ENCODE measurements around the gene CHAC2. TPM values are rescaled to one million over a fixed set of nuclear protein-coding genes. Genes with fewer than 3 reads are reported as not detected.
A peak's percentile ranks its signal among the peaks of the same experiment; 100 is the strongest.

The CHAC2 gene
- total RNA-seq, 1 donor: 3.3 TPM

GRCh38 chr2:53787614-53788289 is 20.1 kb downstream of the CHAC2 start:
- peak overlapping the region; percentile 86 for H2AFZ ChIP-seq (ENCODE audit: low read length)
- peaks cover 99% of the 10 kb centered on the region for H3K79me2 ChIP-seq (ENCODE audit: insufficient read depth, low read length)
- no peaks in the 10 kb centered on the region for H3K27me3 ChIP-seq (ENCODE audit: insufficient read depth, low read length)
- peaks cover 14% of the 10 kb centered on the region for H4K20me1 ChIP-seq (ENCODE audit: insufficient read depth, low read length)
- peak overlapping the region; percentile 86 for H3K4me2 ChIP-seq (ENCODE audit: insufficient read depth, low read length)
- H3K36me3 ChIP-seq (ENCODE audit: insufficient read depth, low read length): no peaks in the 10 kb centered on the region
- H3K4me1 ChIP-seq (ENCODE audit: insufficient read depth, low read length): peaks cover 22% of the 10 kb centered on the region
- peak overlapping the region; percentile 69 for H3K27ac ChIP-seq (ENCODE audit: low read depth, low read length)
- no peaks in the 10 kb centered on the region for H3K9me3 ChIP-seq (ENCODE audit: low read depth, low read length)
- peak overlapping the region; percentile 76 for H3K4me3 ChIP-seq (ENCODE audit: insufficient read depth, low read length)
- DNase-seq (ENCODE audit: insufficient read length, low spot score, missing footprints): peak; percentile 66
- TF ChIP-seq, protein P1, sequence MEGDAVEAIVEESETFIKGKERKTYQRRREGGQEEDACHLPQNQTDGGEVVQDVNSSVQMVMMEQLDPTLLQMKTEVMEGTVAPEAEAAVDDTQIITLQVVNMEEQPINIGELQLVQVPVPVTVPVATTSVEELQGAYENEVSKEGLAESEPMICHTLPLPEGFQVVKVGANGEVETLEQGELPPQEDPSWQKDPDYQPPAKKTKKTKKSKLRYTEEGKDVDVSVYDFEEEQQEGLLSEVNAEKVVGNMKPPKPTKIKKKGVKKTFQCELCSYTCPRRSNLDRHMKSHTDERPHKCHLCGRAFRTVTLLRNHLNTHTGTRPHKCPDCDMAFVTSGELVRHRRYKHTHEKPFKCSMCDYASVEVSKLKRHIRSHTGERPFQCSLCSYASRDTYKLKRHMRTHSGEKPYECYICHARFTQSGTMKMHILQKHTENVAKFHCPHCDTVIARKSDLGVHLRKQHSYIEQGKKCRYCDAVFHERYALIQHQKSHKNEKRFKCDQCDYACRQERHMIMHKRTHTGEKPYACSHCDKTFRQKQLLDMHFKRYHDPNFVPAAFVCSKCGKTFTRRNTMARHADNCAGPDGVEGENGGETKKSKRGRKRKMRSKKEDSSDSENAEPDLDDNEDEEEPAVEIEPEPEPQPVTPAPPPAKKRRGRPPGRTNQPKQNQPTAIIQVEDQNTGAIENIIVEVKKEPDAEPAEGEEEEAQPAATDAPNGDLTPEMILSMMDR (IDR thresholded peaks at IDR 0.05; ENCODE audit: extremely low read depth, low read depth, low read length): no peak

DNA sequence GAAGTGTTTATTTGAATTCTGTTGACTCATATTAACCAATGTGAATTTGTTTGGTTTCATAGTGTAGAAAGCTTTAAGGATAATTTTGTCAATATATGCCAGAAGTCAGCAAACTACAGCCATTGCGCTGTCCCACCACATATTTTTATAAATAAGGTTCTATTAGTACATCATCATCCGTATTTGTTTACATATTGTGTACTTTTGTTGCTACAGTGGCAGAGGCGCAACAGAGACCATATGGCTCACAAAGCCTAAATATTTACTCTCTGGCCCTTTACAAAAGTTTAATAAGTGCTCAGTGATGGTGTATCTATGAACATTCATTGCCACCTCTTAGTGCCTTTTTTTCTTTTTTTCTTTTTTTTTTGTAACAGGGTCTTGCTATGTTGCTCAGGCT is 25.7 kb downstream of the CHAC2 start:
- DNase-seq (ENCODE audit: insufficient read length, low spot score, missing footprints): no peak
- Histone ChIP-seq H3K27ac (ENCODE audit: low read depth, low read length) (no peak overlapping the region), H2AFZ (ENCODE audit: low read length) (no peak overlapping the region), H3K9me3 (ENCODE audit: low read depth, low read length) (no peaks in the 10 kb centered on the region), H3K4me2 (ENCODE audit: insufficient read depth, low read length) (no peak overlapping the region), H4K20me1 (ENCODE audit: insufficient read depth, low read length) (peaks cover 20% of the 10 kb centered on the region), H3K79me2 (ENCODE audit: insufficient read depth, low read length) (peaks cover 57% of the 10 kb centered on the region), H3K4me3 (ENCODE audit: insufficient read depth, low read length) (no peak overlapping the region), H3K4me1 (ENCODE audit: insufficient read depth, low read length) (peaks cover 4% of the 10 kb centered on the region), H3K36me3 (ENCODE audit: insufficient read depth, low read length) (peaks cover 40% of the 10 kb centered on the region), H3K27me3 (ENCODE audit: insufficient read depth, low read length) (no peaks in the 10 kb centered on the region)
- TF ChIP-seq, protein P1 (IDR thresholded peaks at IDR 0.05; ENCODE audit: extremely low read depth, low read depth, low read length): no peak

- TF ChIP-seq, protein P1 (IDR thresholded peaks at IDR 0.05; ENCODE audit: extremely low read depth, low read depth, low read length): no peak
- Histone ChIP-seq H4K20me1 (ENCODE audit: insufficient read depth, low read length) (peaks cover 20% of the 10 kb centered on the region), H3K4me3 (ENCODE audit: insufficient read depth, low read length) (no peak overlapping the region), H3K27ac (ENCODE audit: low read depth, low read length) (no peak overlapping the region), H3K9me3 (ENCODE audit: low read depth, low read length) (no peaks in the 10 kb centered on the region), H3K4me2 (ENCODE audit: insufficient read depth, low read length) (no peak overlapping the region), H3K79me2 (ENCODE audit: insufficient read depth, low read length) (peaks cover 52% of the 10 kb centered on the region), H3K36me3 (ENCODE audit: insufficient read depth, low read length) (peaks cover 44% of the 10 kb centered on the region), H3K27me3 (ENCODE audit: insufficient read depth, low read length) (no peaks in the 10 kb centered on the region), H3K4me1 (ENCODE audit: insufficient read depth, low read length) (no peaks in the 10 kb centered on the region), H2AFZ (ENCODE audit: low read length) (no peak overlapping the region)
- no peak for DNase-seq (ENCODE audit: insufficient read length, low spot score, missing footprints)
Observed at GRCh38 chr2:53793821-53794220, 26.2 kb downstream of the CHAC2 start.

DNA sequence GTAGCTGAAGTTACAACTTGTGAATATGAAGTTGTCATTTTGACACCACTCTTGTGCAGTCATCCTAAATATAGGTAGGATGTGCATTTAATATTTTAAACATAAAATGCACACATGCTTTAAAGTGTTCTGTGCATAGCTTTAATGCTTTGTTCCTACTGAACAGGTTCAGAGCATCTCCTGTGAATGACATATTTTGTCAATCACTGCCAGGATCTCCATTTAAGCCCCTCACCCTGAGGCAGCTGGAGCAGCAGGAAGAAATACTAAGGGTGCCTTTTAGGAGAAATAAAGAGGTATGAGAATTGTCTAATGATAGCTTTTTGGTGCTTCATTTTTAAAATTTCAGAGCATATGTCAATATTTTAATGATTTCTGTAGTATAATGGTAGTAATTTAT is 33.9 kb downstream of the CHAC2 start:
- no peaks in the 10 kb centered on the region for H3K4me1 ChIP-seq (ENCODE audit: insufficient read depth, low read length)
- no peaks in the 10 kb centered on the region for H3K79me2 ChIP-seq (ENCODE audit: insufficient read depth, low read length)
- H3K9me3 ChIP-seq (ENCODE audit: low read depth, low read length): no peaks in the 10 kb centered on the region
- no peaks in the 10 kb centered on the region for H3K27me3 ChIP-seq (ENCODE audit: insufficient read depth, low read length)
- no peak overlapping the region for H3K4me3 ChIP-seq (ENCODE audit: insufficient read depth, low read length)
- H3K36me3 ChIP-seq (ENCODE audit: insufficient read depth, low read length): peaks cover 53% of the 10 kb centered on the region
- H2AFZ ChIP-seq (ENCODE audit: low read length): no peak overlapping the region
- DNase-seq (ENCODE audit: insufficient read length, low spot score, missing footprints): no peak
- no peak overlapping the region for H3K27ac ChIP-seq (ENCODE audit: low read depth, low read length)
- H4K20me1 ChIP-seq (ENCODE audit: insufficient read depth, low read length): no peaks in the 10 kb centered on the region
- TF ChIP-seq, protein P1 (IDR thresholded peaks at IDR 0.05; ENCODE audit: extremely low read depth, low read depth, low read length): no peak
- no peak overlapping the region for H3K4me2 ChIP-seq (ENCODE audit: insufficient read depth, low read length)
